ENCODE data around the gene BRINP2.

BRINP2 gene

DNA sequence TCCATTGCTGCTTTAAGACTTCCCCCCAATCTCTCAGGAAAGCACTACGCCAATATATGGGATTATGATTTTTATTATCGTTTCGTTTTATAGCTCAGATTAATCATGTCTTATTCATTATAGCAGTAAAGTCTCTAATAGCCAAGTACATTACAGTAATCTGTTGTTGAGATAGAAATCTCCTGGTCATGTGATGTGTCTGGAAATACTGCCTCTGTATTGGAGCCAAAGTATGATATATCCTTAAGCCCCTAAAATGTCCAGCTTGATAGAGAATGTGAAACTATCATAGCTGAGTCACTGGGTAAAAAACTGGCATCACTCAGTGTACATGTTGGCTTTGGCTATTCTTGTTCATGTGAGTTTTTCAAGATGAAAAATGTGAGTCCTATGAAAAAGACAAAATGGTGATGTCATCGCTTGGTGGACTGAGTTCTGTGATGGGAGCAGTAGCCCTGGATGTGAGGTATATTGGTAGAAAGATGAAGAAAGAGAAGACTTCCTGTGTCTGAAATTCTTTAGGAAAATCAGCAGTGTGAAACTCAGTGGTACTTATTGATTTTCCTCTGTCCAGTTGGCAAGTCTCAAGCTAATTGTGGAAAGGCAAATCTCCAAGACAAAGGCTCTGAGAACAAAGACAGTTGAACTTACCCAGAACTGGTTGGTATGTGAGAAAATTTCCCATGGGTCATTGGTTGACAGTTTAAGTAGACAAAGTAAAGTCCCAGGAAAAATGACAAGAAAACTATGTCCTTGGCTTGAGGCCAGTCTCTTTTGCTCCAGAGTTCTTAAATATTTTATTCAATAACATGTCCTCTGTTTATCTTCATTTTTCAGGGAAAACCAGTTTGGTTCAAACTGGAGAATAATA lies 76.2 kb downstream of the BRINP2 start:
- peak overlapping the region in 1 of 2 donors; percentile 15 for H3K4me3 ChIP-seq (ENCODE audit: low read length in 2 of 2)
- peak overlapping the region; percentile 49 for H3K27ac ChIP-seq (ENCODE audit: low read length)
- H3K9ac ChIP-seq (ENCODE audit: low read length in 2 of 2) = no peak overlapping the region

DNA sequence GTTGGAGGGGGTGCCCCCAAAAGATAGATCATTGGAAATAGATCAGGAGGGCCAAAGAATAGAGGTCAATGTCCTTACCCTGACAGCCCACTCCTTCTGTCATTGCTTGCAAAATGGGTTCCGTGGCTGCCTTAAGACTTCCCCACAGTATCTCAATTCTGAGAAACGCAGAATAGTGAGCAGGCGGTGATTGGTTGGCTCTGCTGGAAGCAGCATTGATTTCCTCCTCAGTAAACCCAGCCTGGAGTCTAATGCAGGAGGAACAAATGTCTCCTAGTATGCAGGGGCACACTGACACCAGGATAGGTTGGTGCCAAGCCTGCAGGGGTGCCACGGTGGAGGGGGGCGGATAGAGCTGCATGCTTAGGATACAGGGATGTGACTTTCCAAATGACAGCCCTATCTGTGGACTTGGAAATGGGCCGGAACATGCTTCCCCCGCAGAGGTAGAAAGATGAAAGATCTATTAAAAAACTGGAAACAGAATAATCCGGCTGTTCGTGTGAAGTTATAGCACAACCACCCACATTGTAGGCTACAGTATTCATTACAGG lies 76.9 kb downstream of the BRINP2 start:
- H3K4me1 ChIP-seq (ENCODE audit: control insufficient read depth, insufficient read depth, low read length) = peaks cover 13% of the 10 kb centered on the region

More for the DNA sequence above, 76.2 kb downstream of the BRINP2 start:
- Histone ChIP-seq H3K9me3 (ENCODE audit: control insufficient read depth in 2 of 2, low read length in 2 of 2) (no peaks in the 10 kb centered on the region), H3K36me3 (ENCODE audit: control insufficient read depth in 2 of 2, insufficient read depth in 2 of 2, low read length in 2 of 2) (no peaks in the 10 kb centered on the region), H3K27me3 (ENCODE audit: control insufficient read depth in 1 of 2, insufficient read depth in 2 of 2, low read length in 2 of 2) (no peaks in the 10 kb centered on the region), H3K4me1 (ENCODE audit: control insufficient read depth, insufficient read depth, low read length) (peaks cover 13% of the 10 kb centered on the region)

DNA sequence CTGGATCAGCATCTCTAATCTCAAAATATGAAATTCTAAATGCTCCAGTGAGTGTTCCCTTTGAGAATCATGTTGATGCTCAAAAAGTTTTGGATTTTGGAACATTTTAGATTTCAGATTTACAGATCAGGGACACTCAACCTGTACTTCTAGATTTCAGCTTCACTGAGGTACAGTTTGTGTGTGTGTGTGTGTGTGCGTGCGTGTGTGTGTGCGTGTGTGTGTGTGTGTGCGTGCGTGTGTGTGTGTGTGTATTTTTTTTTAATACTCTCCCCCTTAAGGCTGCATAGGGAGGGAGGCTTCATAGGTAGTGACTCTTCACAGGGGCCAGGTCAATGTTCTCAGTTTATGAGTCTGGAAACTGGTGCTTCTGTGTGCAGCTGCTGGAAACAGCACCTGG lies 77.5 kb downstream of the BRINP2 start:
- H3K27ac ChIP-seq (ENCODE audit: low read length) = no peak overlapping the region
- H3K36me3 ChIP-seq (ENCODE audit: control insufficient read depth in 2 of 2, insufficient read depth in 2 of 2, low read length in 2 of 2) = no peaks in the 10 kb centered on the region
- no peak overlapping the region for H3K4me3 ChIP-seq (ENCODE audit: low read length in 2 of 2)
- no peaks in the 10 kb centered on the region for H3K9me3 ChIP-seq (ENCODE audit: control insufficient read depth in 2 of 2, low read length in 2 of 2)
- H3K9ac ChIP-seq (ENCODE audit: low read length in 2 of 2) = no peak overlapping the region
- no peaks in the 10 kb centered on the region for H3K27me3 ChIP-seq (ENCODE audit: control insufficient read depth in 1 of 2, insufficient read depth in 2 of 2, low read length in 2 of 2)
- peaks cover 13% of the 10 kb centered on the region for H3K4me1 ChIP-seq (ENCODE audit: control insufficient read depth, insufficient read depth, low read length)

More for the DNA sequence above, 76.9 kb downstream of the BRINP2 start:
- H3K27me3 ChIP-seq (ENCODE audit: control insufficient read depth in 1 of 2, insufficient read depth in 2 of 2, low read length in 2 of 2) = no peaks in the 10 kb centered on the region
- no peaks in the 10 kb centered on the region for H3K9me3 ChIP-seq (ENCODE audit: control insufficient read depth in 2 of 2, low read length in 2 of 2)
- no peak overlapping the region for H3K9ac ChIP-seq (ENCODE audit: low read length in 2 of 2)
- no peaks in the 10 kb centered on the region for H3K36me3 ChIP-seq (ENCODE audit: control insufficient read depth in 2 of 2, insufficient read depth in 2 of 2, low read length in 2 of 2)
- H3K4me3 ChIP-seq (ENCODE audit: low read length in 2 of 2) = no peak overlapping the region
- H3K27ac ChIP-seq (ENCODE audit: low read length) = no peak overlapping the region

DNA sequence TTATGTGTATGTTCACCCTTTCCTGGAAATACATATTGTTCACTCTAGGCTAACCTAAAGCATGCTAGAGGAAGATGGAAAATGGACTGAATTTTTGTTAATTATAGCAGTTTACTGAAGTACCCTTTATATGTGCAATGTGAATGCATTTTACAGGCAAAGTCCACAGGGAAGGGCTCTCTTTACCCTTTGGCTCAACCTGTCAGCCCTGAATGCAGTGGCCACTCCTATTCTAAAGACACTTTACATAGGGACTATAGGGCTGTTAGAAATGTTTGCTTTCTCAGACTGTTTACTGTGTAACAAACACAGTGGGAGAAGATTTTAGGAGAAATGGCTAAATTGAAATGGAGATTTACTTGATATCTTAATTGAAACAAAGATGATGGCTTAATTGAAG lies 78.5 kb downstream of the BRINP2 start:
- Histone ChIP-seq H3K4me1 (ENCODE audit: control insufficient read depth, insufficient read depth, low read length) (peaks cover 13% of the 10 kb centered on the region), H3K4me3 (ENCODE audit: low read length in 2 of 2) (no peak overlapping the region), H3K27ac (ENCODE audit: low read length) (no peak overlapping the region), H3K9ac (ENCODE audit: low read length in 2 of 2) (no peak overlapping the region), H3K9me3 (ENCODE audit: control insufficient read depth in 2 of 2, low read length in 2 of 2) (no peaks in the 10 kb centered on the region), H3K36me3 (ENCODE audit: control insufficient read depth in 2 of 2, insufficient read depth in 2 of 2, low read length in 2 of 2) (no peaks in the 10 kb centered on the region), H3K27me3 (ENCODE audit: control insufficient read depth in 1 of 2, insufficient read depth in 2 of 2, low read length in 2 of 2) (no peaks in the 10 kb centered on the region)

DNA sequence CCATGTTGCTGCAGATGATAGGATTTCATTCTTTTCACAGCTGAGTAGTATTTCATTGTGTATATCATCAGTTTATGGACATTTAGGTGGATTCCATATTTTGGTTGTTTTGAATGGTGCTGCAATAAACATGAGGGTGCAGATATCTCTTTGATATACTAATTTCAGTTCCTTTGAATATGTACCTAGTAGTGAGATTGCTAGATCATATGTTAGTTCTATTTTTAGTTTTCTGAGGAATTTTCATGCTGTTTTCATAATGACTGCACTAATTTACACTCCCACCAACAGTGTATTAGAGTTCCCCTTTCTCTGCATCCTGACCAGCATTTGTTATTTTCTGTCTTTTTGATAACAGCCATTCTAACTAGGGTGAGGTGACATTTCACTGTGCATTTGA lies 82.1 kb downstream of the BRINP2 start:
- no peaks in the 10 kb centered on the region for H3K36me3 ChIP-seq (ENCODE audit: control insufficient read depth in 2 of 2, insufficient read depth in 2 of 2, low read length in 2 of 2)
- H3K27ac ChIP-seq (ENCODE audit: low read length) = no peak overlapping the region

DNA sequence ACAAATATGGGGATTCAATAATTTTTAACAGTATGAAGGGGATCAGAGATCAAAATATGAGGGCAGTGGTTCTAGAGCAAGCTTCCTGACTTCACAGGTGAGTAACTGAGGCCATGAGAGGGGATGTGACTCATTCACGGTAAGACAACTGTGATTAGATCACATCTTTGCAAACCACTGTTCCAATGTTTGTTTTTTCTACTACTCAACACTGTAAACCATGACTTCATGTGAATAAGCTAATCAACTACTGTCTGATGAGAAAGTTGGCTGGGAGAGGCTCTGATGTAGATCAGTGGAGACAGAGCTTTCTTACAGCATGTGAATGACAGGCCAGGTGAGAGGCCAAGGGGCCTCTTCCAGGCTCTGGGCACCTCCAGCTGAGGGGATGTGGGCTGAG lies 84.7 kb downstream of the BRINP2 start:
- no peak overlapping the region for H3K27ac ChIP-seq (ENCODE audit: low read length)
- no peak overlapping the region for H3K9ac ChIP-seq (ENCODE audit: low read length in 2 of 2)
- H3K4me1 ChIP-seq (ENCODE audit: control insufficient read depth, insufficient read depth, low read length) = peaks cover 3% of the 10 kb centered on the region
- H3K36me3 ChIP-seq (ENCODE audit: control insufficient read depth in 2 of 2, insufficient read depth in 2 of 2, low read length in 2 of 2) = no peaks in the 10 kb centered on the region
- H3K4me3 ChIP-seq (ENCODE audit: low read length in 2 of 2) = no peak overlapping the region
- H3K27me3 ChIP-seq (ENCODE audit: control insufficient read depth in 1 of 2, insufficient read depth in 2 of 2, low read length in 2 of 2) = no peaks in the 10 kb centered on the region
- H3K9me3 ChIP-seq (ENCODE audit: control insufficient read depth in 2 of 2, low read length in 2 of 2) = no peaks in the 10 kb centered on the region

More for the DNA sequence above, 82.1 kb downstream of the BRINP2 start:
- H3K27me3 ChIP-seq (ENCODE audit: control insufficient read depth in 1 of 2, insufficient read depth in 2 of 2, low read length in 2 of 2) = no peaks in the 10 kb centered on the region
- no peak overlapping the region for H3K4me3 ChIP-seq (ENCODE audit: low read length in 2 of 2)
- no peak overlapping the region for H3K9ac ChIP-seq (ENCODE audit: low read length in 2 of 2)
- H3K4me1 ChIP-seq (ENCODE audit: control insufficient read depth, insufficient read depth, low read length) = peaks cover 3% of the 10 kb centered on the region
- no peaks in the 10 kb centered on the region for H3K9me3 ChIP-seq (ENCODE audit: control insufficient read depth in 2 of 2, low read length in 2 of 2)

DNA sequence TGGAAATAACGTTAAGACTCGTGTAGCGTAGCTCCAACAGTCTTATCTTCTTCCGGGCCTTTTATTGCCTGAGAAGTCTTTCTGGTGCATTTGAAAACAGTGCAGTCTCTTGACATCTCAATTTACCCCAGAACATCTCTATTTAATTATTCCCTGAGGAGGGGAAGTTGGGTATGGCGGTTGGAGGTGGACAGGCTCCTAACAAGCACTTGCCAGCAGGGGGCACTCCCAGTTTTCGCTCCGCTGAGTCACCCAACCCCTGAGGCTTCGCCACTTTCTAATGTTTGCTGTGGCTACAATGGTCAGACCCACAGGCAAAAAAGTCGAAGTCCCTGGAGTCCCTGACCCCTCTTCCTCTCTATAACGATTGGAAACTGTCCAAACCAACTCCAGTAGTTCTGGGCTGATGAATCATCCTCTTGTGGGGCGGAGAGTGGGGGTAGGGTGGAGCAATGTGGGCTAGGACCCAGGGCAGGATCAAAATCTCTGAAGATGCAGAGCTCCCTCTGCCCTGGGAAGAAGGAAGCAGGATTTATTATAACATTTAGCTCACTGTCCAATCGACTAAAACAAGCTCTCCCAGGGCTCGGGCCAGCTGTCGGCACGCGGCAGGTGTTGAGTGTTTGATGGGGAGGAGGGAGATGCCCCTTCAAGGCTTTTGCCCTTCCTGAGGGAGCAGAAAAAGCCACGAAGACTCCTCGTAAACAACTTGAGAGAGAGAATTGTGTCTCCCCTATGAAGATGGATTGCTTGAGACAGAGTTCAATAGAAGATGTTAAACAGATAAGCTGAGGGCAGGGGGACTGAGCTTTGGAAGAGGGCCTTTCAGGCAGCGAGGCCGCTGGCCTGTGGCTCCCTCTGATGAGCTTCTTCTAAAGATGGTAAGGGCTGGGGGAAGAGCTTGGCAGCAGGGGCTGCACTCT lies 85.7 kb downstream of the BRINP2 start:
- H3K36me3 ChIP-seq (ENCODE audit: control insufficient read depth in 2 of 2, insufficient read depth in 2 of 2, low read length in 2 of 2) = no peaks in the 10 kb centered on the region
- peaks cover 3% of the 10 kb centered on the region for H3K4me1 ChIP-seq (ENCODE audit: control insufficient read depth, insufficient read depth, low read length)
- no peak overlapping the region for H3K4me3 ChIP-seq (ENCODE audit: low read length in 2 of 2)
- H3K27me3 ChIP-seq (ENCODE audit: control insufficient read depth in 1 of 2, insufficient read depth in 2 of 2, low read length in 2 of 2) = no peaks in the 10 kb centered on the region
- no peak overlapping the region for H3K9ac ChIP-seq (ENCODE audit: low read length in 2 of 2)
- H3K27ac ChIP-seq (ENCODE audit: low read length) = no peak overlapping the region
- H3K9me3 ChIP-seq (ENCODE audit: control insufficient read depth in 2 of 2, low read length in 2 of 2) = no peaks in the 10 kb centered on the region

DNA sequence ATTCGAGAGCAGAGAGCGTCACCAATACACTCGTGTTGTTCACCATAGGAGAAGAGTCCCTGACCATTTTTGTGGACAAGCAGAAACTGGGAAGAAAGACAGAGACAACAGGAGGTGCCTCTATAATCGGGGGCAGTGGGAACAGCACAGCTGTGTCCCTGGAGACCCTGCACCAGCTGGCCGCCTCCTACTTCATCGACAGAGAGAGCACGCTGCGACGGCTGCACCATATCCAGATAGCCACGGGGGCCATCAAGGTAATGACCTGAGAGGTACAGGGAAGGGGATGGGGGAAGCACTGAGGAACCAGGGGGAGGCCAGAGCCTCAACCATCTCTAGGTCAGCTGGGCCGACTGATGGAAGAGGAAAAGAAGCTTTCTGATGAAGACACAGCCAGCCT lies 86.4 kb downstream of the BRINP2 start:
- Histone ChIP-seq H3K36me3 (ENCODE audit: control insufficient read depth in 2 of 2, insufficient read depth in 2 of 2, low read length in 2 of 2) (no peaks in the 10 kb centered on the region), H3K4me1 (ENCODE audit: control insufficient read depth, insufficient read depth, low read length) (peaks cover 3% of the 10 kb centered on the region), H3K9ac (ENCODE audit: low read length in 2 of 2) (no peak overlapping the region), H3K27me3 (ENCODE audit: control insufficient read depth in 1 of 2, insufficient read depth in 2 of 2, low read length in 2 of 2) (no peaks in the 10 kb centered on the region), H3K27ac (ENCODE audit: low read length) (no peak overlapping the region), H3K4me3 (ENCODE audit: low read length in 2 of 2) (no peak overlapping the region), H3K9me3 (ENCODE audit: control insufficient read depth in 2 of 2, low read length in 2 of 2) (no peaks in the 10 kb centered on the region)

DNA sequence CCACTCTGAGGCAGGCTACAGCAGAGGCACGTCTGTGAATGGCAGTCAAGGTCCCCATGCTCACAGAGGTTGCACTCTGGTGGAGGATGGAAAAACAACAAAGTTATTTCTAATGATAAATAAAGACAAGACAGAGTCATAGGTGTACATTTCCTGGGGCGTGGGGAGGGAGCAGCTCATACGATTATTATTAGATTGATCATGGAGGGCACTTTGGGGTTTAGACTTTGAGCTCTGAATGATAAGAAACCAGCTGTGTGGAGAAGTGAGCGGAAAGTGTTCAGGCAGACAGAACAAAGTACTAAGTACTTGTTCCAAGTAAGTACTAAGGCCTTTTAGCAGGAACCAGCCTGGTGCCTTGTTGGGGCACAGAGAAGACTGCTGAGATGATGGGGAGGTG lies 86.8 kb downstream of the BRINP2 start:
- H3K36me3 ChIP-seq (ENCODE audit: control insufficient read depth in 2 of 2, insufficient read depth in 2 of 2, low read length in 2 of 2) = no peaks in the 10 kb centered on the region
- H3K9me3 ChIP-seq (ENCODE audit: control insufficient read depth in 2 of 2, low read length in 2 of 2) = no peaks in the 10 kb centered on the region
- H3K4me1 ChIP-seq (ENCODE audit: control insufficient read depth, insufficient read depth, low read length) = peaks cover 3% of the 10 kb centered on the region
- no peak overlapping the region for H3K27ac ChIP-seq (ENCODE audit: low read length)
- H3K27me3 ChIP-seq (ENCODE audit: control insufficient read depth in 1 of 2, insufficient read depth in 2 of 2, low read length in 2 of 2) = no peaks in the 10 kb centered on the region
- no peak overlapping the region for H3K9ac ChIP-seq (ENCODE audit: low read length in 2 of 2)
- no peak overlapping the region for H3K4me3 ChIP-seq (ENCODE audit: low read length in 2 of 2)

DNA sequence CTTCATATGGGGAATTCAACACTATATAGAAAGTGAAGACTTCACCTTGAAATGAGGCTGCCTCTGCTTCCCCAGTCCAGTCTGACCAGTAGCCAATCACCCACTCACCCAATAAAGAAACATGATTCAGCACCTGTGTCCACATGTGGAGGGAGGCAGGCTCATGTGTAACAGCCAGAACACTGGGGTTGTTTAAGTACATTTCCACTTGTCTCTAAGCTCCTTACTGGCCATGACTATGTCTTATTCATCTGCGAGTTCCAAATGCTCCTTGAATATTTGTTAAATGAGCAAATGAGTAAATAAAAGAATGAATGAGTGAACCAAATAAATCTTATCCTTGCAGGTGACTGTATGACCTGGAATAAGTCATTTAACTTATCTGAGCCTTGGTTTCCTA lies 100.1 kb downstream of the BRINP2 start:
- peaks cover 29% of the 10 kb centered on the region for H3K4me1 ChIP-seq (ENCODE audit: control insufficient read depth, insufficient read depth, low read length)
- H3K36me3 ChIP-seq (ENCODE audit: control insufficient read depth in 2 of 2, insufficient read depth in 2 of 2, low read length in 2 of 2) = no peaks in the 10 kb centered on the region
- H3K4me3 ChIP-seq (ENCODE audit: low read length in 2 of 2) = no peak overlapping the region
- no peaks in the 10 kb centered on the region for H3K9me3 ChIP-seq (ENCODE audit: control insufficient read depth in 2 of 2, low read length in 2 of 2)
- H3K9ac ChIP-seq (ENCODE audit: low read length in 2 of 2) = no peak overlapping the region
- H3K27ac ChIP-seq (ENCODE audit: low read length) = no peak overlapping the region
- no peaks in the 10 kb centered on the region for H3K27me3 ChIP-seq (ENCODE audit: control insufficient read depth in 1 of 2, insufficient read depth in 2 of 2, low read length in 2 of 2)

Data from stomach smooth muscle (tissue), 2 donors.